DMS 273 (cell line): Measurements from ENCODE around the gene COMMD3.

Experiments
- DNase-seq: peaks from one replicate; lab custom pipeline; 2025; ENCODE audit not compliant: unreplicated experiment; lab: John Stamatoyannopoulos, UW

Gene COMMD3

GRCh38 chr10:22365644-22366434 is 49.7 kb downstream of the COMMD3 start:
- DNase-seq = no peak

GRCh38 chr10:22366435-22366703 is 50.2 kb downstream of the COMMD3 start:
- DNase-seq = no peak

- no peak for DNase-seq
Observed at GRCh38 chr10:22366771-22367170, 50.6 kb downstream of the COMMD3 start.

DNA sequence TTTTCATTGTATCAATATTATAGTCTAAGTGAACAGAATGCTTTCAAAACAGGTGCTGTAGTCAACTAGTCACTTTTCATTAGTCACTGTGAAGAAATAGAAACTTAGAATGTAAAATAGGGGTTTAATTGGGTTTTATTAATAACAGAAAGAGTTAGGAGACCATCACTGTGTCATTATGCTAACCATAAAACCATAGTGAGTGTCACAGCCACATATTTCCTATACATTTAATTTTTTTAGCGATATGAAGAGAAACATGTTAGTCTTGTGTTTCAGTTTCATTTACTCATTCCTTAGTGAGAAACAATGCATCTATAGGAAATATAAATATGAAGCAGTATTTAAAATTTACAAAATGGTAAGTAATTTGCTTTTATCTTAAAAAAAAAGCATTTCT is 51.3 kb downstream of the COMMD3 start:
- DNase-seq = no peak

- no peak for DNase-seq
Observed at GRCh38 chr10:22368402-22368801, 52.2 kb downstream of the COMMD3 start.

DNA sequence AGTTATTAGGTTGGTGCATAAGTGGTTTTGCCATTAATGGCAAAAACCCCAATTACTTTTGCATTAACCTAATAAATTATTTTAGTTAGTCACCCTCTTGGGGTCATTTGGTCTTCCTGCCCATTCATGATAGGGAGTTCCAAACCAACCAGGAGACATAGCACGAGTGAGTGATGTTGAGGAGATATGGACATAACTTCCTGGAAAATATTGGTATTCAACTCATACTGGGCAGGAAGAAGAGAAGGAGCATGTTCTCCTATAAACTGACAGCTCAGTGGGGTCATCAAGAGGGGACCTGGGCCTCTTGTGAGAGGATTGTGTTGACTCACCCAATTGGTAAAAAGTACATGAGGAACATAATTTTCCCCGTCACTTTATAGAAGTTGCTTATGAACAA is 52.8 kb downstream of the COMMD3 start:
- DNase-seq = no peak

- no peak for DNase-seq
Observed at GRCh38 chr10:22369434-22370072, 53.4 kb downstream of the COMMD3 start.
